ENCODE measurements around the gene TTC34.

The TTC34 gene

GRCh38 chr1:2633936-2634491 is 167.5 kb downstream of the TTC34 start:
- Histone ChIP-seq H3F3A (ENCODE audit: insufficient read depth, low read length) (no peaks in the 10 kb centered on the region), H3K9ac (ENCODE audit: low read length) (no peak overlapping the region), H3K4me2 (ENCODE audit: low read length) (no peak overlapping the region), H2AFZ (ENCODE audit: low read length) (no peak overlapping the region), H3K27ac (ENCODE audit: low read depth, low read length, poor library complexity, severe bottlenecking) (no peak overlapping the region), H3K79me2 (ENCODE audit: insufficient read depth, low read length) (no peaks in the 10 kb centered on the region), H3K4me1 (ENCODE audit: insufficient read depth, low read length, severe bottlenecking) (no peaks in the 10 kb centered on the region), H3K4me3 (ENCODE audit: low read depth, low read length, poor library complexity, severe bottlenecking) (no peak overlapping the region), H3K36me3 (ENCODE audit: insufficient read depth, low read length) (no peaks in the 10 kb centered on the region; the same call in 1 of the 2 replicates), H3K9me2 (ENCODE audit: low read depth, low read length) (no peaks in the 10 kb centered on the region), H4K20me1 (ENCODE audit: insufficient read depth, low read length) (no peaks in the 10 kb centered on the region), H3K27me3 (ENCODE audit: insufficient read depth, low read length) (no peaks in the 10 kb centered on the region; the same call in 1 of the 2 replicates), H3K9me3 (ENCODE audit: low read length) (peaks cover 13% of the 10 kb centered on the region)
- TF ChIP-seq EZH2 (IDR thresholded peaks at IDR 0.05; ENCODE audit: borderline replicate concordance, low read length) = no peak
- no peak for TF ChIP-seq CTCF (IDR thresholded peaks at IDR 0.05; ENCODE audit: low read length)

- H3K79me2 ChIP-seq (ENCODE audit: insufficient read depth, low read length) = no peaks in the 10 kb centered on the region
- peaks cover 13% of the 10 kb centered on the region for H3K9me3 ChIP-seq (ENCODE audit: low read length)
- H3K4me2 ChIP-seq (ENCODE audit: low read length) = no peak overlapping the region
- no peak overlapping the region for H2AFZ ChIP-seq (ENCODE audit: low read length)
- no peaks in the 10 kb centered on the region; the same call in 1 of the 2 replicates for H3K36me3 ChIP-seq (ENCODE audit: insufficient read depth, low read length)
- H3K4me1 ChIP-seq (ENCODE audit: insufficient read depth, low read length, severe bottlenecking) = no peaks in the 10 kb centered on the region
- no peaks in the 10 kb centered on the region; the same call in 1 of the 2 replicates for H3K27me3 ChIP-seq (ENCODE audit: insufficient read depth, low read length)
- H3K9me2 ChIP-seq (ENCODE audit: low read depth, low read length) = no peaks in the 10 kb centered on the region
- TF ChIP-seq EZH2 (IDR thresholded peaks at IDR 0.05; ENCODE audit: borderline replicate concordance, low read length) (no peak), CTCF (IDR thresholded peaks at IDR 0.05; ENCODE audit: low read length) (no peak)
- H3K9ac ChIP-seq (ENCODE audit: low read length) = no peak overlapping the region
- no peaks in the 10 kb centered on the region for H3F3A ChIP-seq (ENCODE audit: insufficient read depth, low read length)
- H3K27ac ChIP-seq (ENCODE audit: low read depth, low read length, poor library complexity, severe bottlenecking) = no peak overlapping the region
- H4K20me1 ChIP-seq (ENCODE audit: insufficient read depth, low read length) = no peaks in the 10 kb centered on the region
- H3K4me3 ChIP-seq (ENCODE audit: low read depth, low read length, poor library complexity, severe bottlenecking) = no peak overlapping the region
These were observed 168.0 kb downstream of the TTC34 start for GRCh38 chr1:2633366-2633935.

GRCh38 chr1:2632561-2633361 is 168.7 kb downstream of the TTC34 start, which contains the start of gene MMEL1:
MMEL1 (minus strand) TSS chr1:2633016; CDS start chr1:2629484, 3,532 bp downstream.
- Histone ChIP-seq H3K9me3 (ENCODE audit: low read length) (peaks cover 13% of the 10 kb centered on the region), H3K36me3 (ENCODE audit: insufficient read depth, low read length) (no peaks in the 10 kb centered on the region; the same call in 1 of the 2 replicates), H3K9me2 (ENCODE audit: low read depth, low read length) (no peaks in the 10 kb centered on the region), H3K4me3 (ENCODE audit: low read depth, low read length, poor library complexity, severe bottlenecking) (no peak within 1 kb of the TSS), H2AFZ (ENCODE audit: low read length) (no peak within 1 kb of the TSS), H3K4me1 (ENCODE audit: insufficient read depth, low read length, severe bottlenecking) (no peaks in the 10 kb centered on the region), H3K27ac (ENCODE audit: low read depth, low read length, poor library complexity, severe bottlenecking) (no peak within 1 kb of the TSS), H3K4me2 (ENCODE audit: low read length) (no peak within 1 kb of the TSS), H3K27me3 (ENCODE audit: insufficient read depth, low read length) (no peaks in the 10 kb centered on the region; the same call in 1 of the 2 replicates), H3K79me2 (ENCODE audit: insufficient read depth, low read length) (no peaks in the 10 kb centered on the region), H3F3A (ENCODE audit: insufficient read depth, low read length) (no peaks in the 10 kb centered on the region), H3K9ac (ENCODE audit: low read length) (no peak within 1 kb of the TSS), H4K20me1 (ENCODE audit: insufficient read depth, low read length) (no peaks in the 10 kb centered on the region)
- TF ChIP-seq EZH2 (IDR thresholded peaks at IDR 0.05; ENCODE audit: borderline replicate concordance, low read length) = no peak
- TF ChIP-seq CTCF (IDR thresholded peaks at IDR 0.05; ENCODE audit: low read length) = no peak
